ENCODE results near the gene FHIT.

- TF ChIP-seq POLR2A (IDR thresholded peaks at IDR 0.05; ENCODE audit: low read length) (no peak), GATA1 (IDR thresholded peaks at IDR 0.05; ENCODE audit: low read depth, low read length) (no peak)
Observed at GRCh38 chr3:61078048-61078752, 173.1 kb downstream of the FHIT start.

Measured in erythroblast (primary cell).